ENCODE measurements around the gene NOC2L.
A peak's percentile ranks its signal among the peaks of the same experiment; 100 is the strongest.

The NOC2L gene

DNA sequence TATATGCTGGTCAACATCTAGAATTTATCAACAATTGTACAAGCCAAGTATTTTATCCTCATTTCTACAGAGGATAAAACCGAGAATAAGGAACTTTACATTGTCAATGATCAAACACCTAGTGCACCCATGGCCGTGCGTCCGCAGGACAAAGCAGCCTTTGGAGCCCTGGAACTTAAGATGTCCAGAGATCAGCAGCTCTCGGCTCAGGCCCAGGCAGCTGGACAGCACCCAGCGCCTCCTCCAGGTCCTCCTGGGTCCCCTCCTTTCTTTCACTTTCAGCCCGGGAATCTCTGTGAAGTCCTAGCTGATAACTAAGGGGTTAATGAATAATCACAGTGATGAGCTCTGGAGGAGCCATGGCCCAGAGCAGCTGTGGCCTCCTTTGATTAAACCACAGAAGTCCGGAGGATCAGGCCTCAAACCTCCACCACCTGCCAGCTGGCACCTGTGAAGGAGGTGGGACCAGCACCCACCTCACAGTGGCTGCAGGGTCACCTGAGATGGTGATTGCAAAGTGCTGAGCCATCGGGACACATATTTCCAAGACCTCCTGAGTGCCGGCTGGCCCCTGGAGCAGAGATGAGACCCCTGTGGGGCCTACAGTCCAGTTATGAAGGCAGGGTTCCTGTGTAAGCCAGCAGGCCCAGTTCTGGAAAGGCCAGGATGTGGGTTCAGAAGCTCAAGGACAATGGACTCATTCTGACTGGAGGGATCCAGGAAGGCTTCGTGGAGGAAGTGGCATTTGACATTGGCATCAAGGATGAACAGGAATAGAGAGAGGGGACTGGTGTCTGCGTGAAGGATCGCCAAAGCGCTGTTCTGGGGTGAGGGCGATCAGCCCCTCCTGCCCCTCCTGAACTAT is 46.9 kb downstream of the NOC2L start:
- TF ChIP-seq GABPA (IDR thresholded peaks at IDR 0.05; ENCODE audit: low read depth) (no peak), SPI1 (IDR thresholded peaks at IDR 0.05; ENCODE audit: borderline replicate concordance, low read depth) (peak; percentile 26; the same call in 1 of the 2 replicates), POLR2AphosphoS5 (IDR thresholded peaks at IDR 0.05; ENCODE audit: low read depth) (no peak)
- TF ChIP-seq, protein P1, sequence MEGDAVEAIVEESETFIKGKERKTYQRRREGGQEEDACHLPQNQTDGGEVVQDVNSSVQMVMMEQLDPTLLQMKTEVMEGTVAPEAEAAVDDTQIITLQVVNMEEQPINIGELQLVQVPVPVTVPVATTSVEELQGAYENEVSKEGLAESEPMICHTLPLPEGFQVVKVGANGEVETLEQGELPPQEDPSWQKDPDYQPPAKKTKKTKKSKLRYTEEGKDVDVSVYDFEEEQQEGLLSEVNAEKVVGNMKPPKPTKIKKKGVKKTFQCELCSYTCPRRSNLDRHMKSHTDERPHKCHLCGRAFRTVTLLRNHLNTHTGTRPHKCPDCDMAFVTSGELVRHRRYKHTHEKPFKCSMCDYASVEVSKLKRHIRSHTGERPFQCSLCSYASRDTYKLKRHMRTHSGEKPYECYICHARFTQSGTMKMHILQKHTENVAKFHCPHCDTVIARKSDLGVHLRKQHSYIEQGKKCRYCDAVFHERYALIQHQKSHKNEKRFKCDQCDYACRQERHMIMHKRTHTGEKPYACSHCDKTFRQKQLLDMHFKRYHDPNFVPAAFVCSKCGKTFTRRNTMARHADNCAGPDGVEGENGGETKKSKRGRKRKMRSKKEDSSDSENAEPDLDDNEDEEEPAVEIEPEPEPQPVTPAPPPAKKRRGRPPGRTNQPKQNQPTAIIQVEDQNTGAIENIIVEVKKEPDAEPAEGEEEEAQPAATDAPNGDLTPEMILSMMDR (IDR thresholded peaks at IDR 0.05; ENCODE audit: insufficient read depth, low read length): no peak
- TF ChIP-seq, protein P2, sequence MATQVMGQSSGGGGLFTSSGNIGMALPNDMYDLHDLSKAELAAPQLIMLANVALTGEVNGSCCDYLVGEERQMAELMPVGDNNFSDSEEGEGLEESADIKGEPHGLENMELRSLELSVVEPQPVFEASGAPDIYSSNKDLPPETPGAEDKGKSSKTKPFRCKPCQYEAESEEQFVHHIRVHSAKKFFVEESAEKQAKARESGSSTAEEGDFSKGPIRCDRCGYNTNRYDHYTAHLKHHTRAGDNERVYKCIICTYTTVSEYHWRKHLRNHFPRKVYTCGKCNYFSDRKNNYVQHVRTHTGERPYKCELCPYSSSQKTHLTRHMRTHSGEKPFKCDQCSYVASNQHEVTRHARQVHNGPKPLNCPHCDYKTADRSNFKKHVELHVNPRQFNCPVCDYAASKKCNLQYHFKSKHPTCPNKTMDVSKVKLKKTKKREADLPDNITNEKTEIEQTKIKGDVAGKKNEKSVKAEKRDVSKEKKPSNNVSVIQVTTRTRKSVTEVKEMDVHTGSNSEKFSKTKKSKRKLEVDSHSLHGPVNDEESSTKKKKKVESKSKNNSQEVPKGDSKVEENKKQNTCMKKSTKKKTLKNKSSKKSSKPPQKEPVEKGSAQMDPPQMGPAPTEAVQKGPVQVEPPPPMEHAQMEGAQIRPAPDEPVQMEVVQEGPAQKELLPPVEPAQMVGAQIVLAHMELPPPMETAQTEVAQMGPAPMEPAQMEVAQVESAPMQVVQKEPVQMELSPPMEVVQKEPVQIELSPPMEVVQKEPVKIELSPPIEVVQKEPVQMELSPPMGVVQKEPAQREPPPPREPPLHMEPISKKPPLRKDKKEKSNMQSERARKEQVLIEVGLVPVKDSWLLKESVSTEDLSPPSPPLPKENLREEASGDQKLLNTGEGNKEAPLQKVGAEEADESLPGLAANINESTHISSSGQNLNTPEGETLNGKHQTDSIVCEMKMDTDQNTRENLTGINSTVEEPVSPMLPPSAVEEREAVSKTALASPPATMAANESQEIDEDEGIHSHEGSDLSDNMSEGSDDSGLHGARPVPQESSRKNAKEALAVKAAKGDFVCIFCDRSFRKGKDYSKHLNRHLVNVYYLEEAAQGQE (IDR thresholded peaks at IDR 0.05; ENCODE audit: insufficient replicate concordance, low read depth): no peak
- peak overlapping the region; percentile 62 for H3K27ac ChIP-seq (replicated peaks)
- H3K27me3 ChIP-seq (ENCODE audit: insufficient read depth, poor library complexity, severe bottlenecking): no peaks in the 10 kb centered on the region
- no peak overlapping the region for H3K4me3 ChIP-seq (replicated peaks; ENCODE audit: insufficient read depth, low read length)
- DNase-seq (ENCODE audit: low read depth in 1 of 2, low spot score in 1 of 2): no peak

DNA sequence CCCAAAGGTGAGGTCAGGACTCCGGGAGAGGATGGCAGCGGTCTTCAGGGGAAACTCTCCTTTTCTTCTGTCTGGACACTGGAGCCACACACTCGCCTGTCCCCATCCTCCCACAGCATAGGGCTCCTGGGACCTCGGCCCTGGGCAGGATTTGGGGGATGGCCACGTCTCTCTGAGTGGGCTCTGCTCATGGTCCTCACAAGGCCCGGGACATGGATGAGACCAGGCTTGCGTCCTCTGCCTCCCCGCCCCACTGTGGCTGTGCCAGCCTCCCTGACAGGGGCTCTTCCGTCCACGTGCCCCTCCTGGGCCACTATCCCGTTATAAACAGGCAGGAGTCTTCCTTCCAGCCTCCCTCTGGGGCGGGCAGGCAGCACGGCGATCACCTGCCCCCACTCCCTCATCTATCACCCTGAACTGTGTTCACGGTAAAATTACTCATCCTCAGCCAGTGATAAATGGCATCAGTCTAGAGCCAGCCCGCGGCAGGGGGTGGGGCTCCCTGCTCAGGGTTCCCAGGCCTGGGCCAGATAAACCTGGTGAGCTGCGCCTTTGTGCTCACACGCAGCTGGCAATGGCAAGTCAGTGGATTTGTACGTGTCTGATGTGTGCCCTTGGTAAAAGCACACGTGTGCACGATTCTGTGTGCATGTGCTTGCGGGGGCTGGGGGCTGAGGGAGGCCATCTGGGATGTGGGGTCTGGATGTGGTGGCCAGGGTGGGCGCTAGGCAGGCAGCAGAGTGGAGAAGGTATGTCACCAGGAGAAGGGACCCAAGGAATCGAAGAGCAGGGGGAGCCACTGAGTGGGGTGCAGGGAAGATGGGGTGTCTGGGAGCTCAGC is 48.0 kb downstream of the NOC2L start:
- no peaks in the 10 kb centered on the region for H3K27me3 ChIP-seq (ENCODE audit: insufficient read depth, poor library complexity, severe bottlenecking)
- no peak for DNase-seq (ENCODE audit: low read depth in 1 of 2, low spot score in 1 of 2)
- no peak overlapping the region for H3K4me3 ChIP-seq (replicated peaks; ENCODE audit: insufficient read depth, low read length)
- no peak overlapping the region for H3K27ac ChIP-seq (replicated peaks)
- TF ChIP-seq GABPA (IDR thresholded peaks at IDR 0.05; ENCODE audit: low read depth) (no peak), SPI1 (IDR thresholded peaks at IDR 0.05; ENCODE audit: borderline replicate concordance, low read depth) (no peak), POLR2AphosphoS5 (IDR thresholded peaks at IDR 0.05; ENCODE audit: low read depth) (no peak)
- TF ChIP-seq, protein P1 (IDR thresholded peaks at IDR 0.05; ENCODE audit: insufficient read depth, low read length): no peak
- TF ChIP-seq, protein P2 (IDR thresholded peaks at IDR 0.05; ENCODE audit: insufficient replicate concordance, low read depth): no peak

DNA sequence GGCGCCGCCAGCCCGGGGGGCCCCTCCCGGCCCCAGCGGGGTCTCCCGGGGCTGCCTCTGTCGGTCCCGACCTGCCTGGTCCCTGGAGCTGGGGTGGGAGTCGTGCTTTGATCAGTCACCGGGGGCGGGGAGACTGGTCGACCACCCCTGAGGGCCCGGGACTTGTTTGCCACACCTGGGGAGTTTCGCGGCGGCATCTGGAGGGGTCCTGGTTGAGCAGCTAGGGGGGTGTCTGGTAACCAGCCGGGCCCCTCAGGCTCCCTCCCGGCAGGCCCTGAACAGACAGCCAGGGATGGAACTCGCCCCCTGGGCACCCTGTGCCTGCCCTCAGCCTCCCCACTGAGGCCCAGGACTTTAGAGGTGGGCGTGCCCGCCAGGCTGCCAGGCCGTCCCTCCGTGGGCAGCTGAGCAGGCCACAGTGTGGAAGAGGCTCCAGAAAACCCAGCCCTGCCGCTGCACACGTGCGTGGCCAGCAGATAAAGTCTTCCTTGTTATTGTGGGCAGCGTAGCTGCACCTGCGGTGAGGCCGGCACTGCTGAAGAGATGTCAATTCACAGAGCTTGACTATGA is 48.7 kb downstream of the NOC2L start:
- no peak overlapping the region for H3K4me3 ChIP-seq (replicated peaks; ENCODE audit: insufficient read depth, low read length)
- no peak for DNase-seq (ENCODE audit: low read depth in 1 of 2, low spot score in 1 of 2)
- H3K27ac ChIP-seq (replicated peaks): no peak overlapping the region
- H3K27me3 ChIP-seq (ENCODE audit: insufficient read depth, poor library complexity, severe bottlenecking): no peaks in the 10 kb centered on the region
- TF ChIP-seq, protein P1 (IDR thresholded peaks at IDR 0.05; ENCODE audit: insufficient read depth, low read length): no peak
- TF ChIP-seq GABPA (IDR thresholded peaks at IDR 0.05; ENCODE audit: low read depth) (no peak), SPI1 (IDR thresholded peaks at IDR 0.05; ENCODE audit: borderline replicate concordance, low read depth) (no peak), POLR2AphosphoS5 (IDR thresholded peaks at IDR 0.05; ENCODE audit: low read depth) (no peak)
- TF ChIP-seq, protein P2 (IDR thresholded peaks at IDR 0.05; ENCODE audit: insufficient replicate concordance, low read depth): no peak
